GM21360 (cell line): ENCODE results near the gene UBR1.
A peak's percentile ranks its signal among the peaks of the same experiment; 100 is the strongest.
"Not testable (repeated sequence)": the region's sequence is repeated elsewhere in the genome, so short reads cannot be mapped to it uniquely, and the experiment has no call there.

Experiments
- ATAC-seq: cut with Tn5 transposase; IDR thresholded peaks from one replicate; pipeline ENCODE4 v1.9.1; 2021; ENCODE audit warnings: mild to moderate bottlenecking, moderate library complexity; ENCODE audit not compliant: unreplicated experiment

UBR1 gene

GRCh38 chr15:43105778-43106485 is at the start of gene UBR1:
Gene UBR1 (minus strand): TSS chr15:43106038. CDS start chr15:43106022, 16 bp downstream.
- ATAC-seq, result peak; percentile 50

- ATAC-seq, result no peak
These were observed 47.4 kb upstream of the UBR1 start for GRCh38 chr15:43153269-43153668.

- no peak for ATAC-seq
These were observed 45.9 kb upstream of the UBR1 start for GRCh38 chr15:43151688-43152087.

- no peak for ATAC-seq
These were observed 44.5 kb upstream of the UBR1 start for GRCh38 chr15:43150191-43150929.

GRCh38 chr15:43146184-43146583 is 40.3 kb upstream of the UBR1 start:
- no peak for ATAC-seq

GRCh38 chr15:43144512-43144911 is 38.7 kb upstream of the UBR1 start:
- ATAC-seq, result no peak

- no peak for ATAC-seq
These were observed 37.5 kb upstream of the UBR1 start for GRCh38 chr15:43143203-43143941.

GRCh38 chr15:43135351-43135750 is 29.5 kb upstream of the UBR1 start:
- ATAC-seq, result no peak

GRCh38 chr15:43134157-43134635 is 28.4 kb upstream of the UBR1 start:
- ATAC-seq, result peak; percentile 17

- ATAC-seq, result peak; percentile 84
These were observed 27.8 kb upstream of the UBR1 start, which contains the start of gene TMEM62 for GRCh38 chr15:43133430-43134156. Gene TMEM62 (plus strand): TSS chr15:43133586. CDS start chr15:43133803, 217 bp downstream.

GRCh38 chr15:43132830-43133429 is 27.1 kb upstream of the UBR1 start:
- no peak for ATAC-seq

GRCh38 chr15:43128980-43129335 is 23.1 kb upstream of the UBR1 start:
- ATAC-seq, result no peak

- not testable (repeated sequence) for ATAC-seq
These were observed 22.5 kb upstream of the UBR1 start for GRCh38 chr15:43128174-43128979.

GRCh38 chr15:43127752-43128151 is 21.9 kb upstream of the UBR1 start:
- no peak for ATAC-seq

- no peak for ATAC-seq
These were observed 20.5 kb upstream of the UBR1 start for GRCh38 chr15:43126356-43126755.

GRCh38 chr15:43125100-43125661 is 19.3 kb upstream of the UBR1 start:
- ATAC-seq, result no peak

- no peak for ATAC-seq
These were observed 16.0 kb upstream of the UBR1 start for GRCh38 chr15:43121863-43122262.

- ATAC-seq, result no peak
These were observed 13.0 kb upstream of the UBR1 start for GRCh38 chr15:43118829-43119228.

- no peak for ATAC-seq
These were observed 12.4 kb upstream of the UBR1 start for GRCh38 chr15:43118286-43118685.
